Neural cell (in vitro differentiated cells): ENCODE results near the gene MAGEB3. TPM values are rescaled to one million over a fixed set of nuclear protein-coding genes. Genes with fewer than 3 reads are reported as not detected.

ENCODE experiments used
- H2AFZ ChIP-seq: fragments of 200-600, 300-800 bp; sonication (generic), shearing (Covaris generic); 2 replicates; pipeline ENCODE4 v1.6.0; 2014; ENCODE audit warnings: low read depth, mild to moderate bottlenecking, antibody characterized with exemption, low read length, moderate library complexity
- H3F3A ChIP-seq: fragments of 200-600 bp; shearing (Covaris generic); 2 replicates; pipeline ENCODE4 v1.6.1; 2016; ENCODE audit warnings: mild to moderate bottlenecking, moderate library complexity, mixed read lengths, antibody characterized with exemption, low read length; ENCODE audit not compliant: insufficient read depth, poor library complexity, severe bottlenecking
- H3K27ac ChIP-seq: fragments of 200-600, 300-800 bp; sonication (generic), shearing (Covaris generic); 2 replicates; pipeline ENCODE4 v1.5.1; 2014; ENCODE audit warnings: mild to moderate bottlenecking, low read length, moderate library complexity
- H3K27me3 ChIP-seq: fragments of 300-800, 200-600 bp; sonication (generic), shearing (Covaris generic); 2 replicates; pipeline ENCODE4 v1.6.0; 2014; ENCODE audit warnings: mild to moderate bottlenecking, low read depth, low read length, moderate library complexity; ENCODE audit not compliant: insufficient read depth
- H3K36me3 ChIP-seq: fragments of 300-800, 200-600 bp; sonication (generic), shearing (Covaris generic); 2 replicates; pipeline ENCODE4 v1.5.1; 2014; ENCODE audit warnings: mild to moderate bottlenecking, antibody characterized with exemption, low read length, moderate library complexity; ENCODE audit not compliant: insufficient read depth
- H3K4me2 ChIP-seq: fragments of 300-800, 200-600 bp; sonication (generic), shearing (Covaris generic); 2 replicates; pipeline ENCODE4 v1.6.0; 2014; ENCODE audit warnings: mild to moderate bottlenecking, low read length
- H3K4me3 ChIP-seq: fragments of 300-800, 200-600 bp; sonication (generic), shearing (Covaris generic); 2 replicates; pipeline ENCODE4 v1.5.1; 2014; ENCODE audit warnings: mild to moderate bottlenecking, low read length, moderate library complexity
- H3K79me2 ChIP-seq: fragments of 200-600 bp; shearing (Covaris generic); replicated peaks from 2 replicates; pipeline ENCODE4 v1.6.0; 2014; ENCODE audit warnings: mild to moderate bottlenecking, low read length, moderate library complexity; ENCODE audit not compliant: insufficient read depth
- H3K9ac ChIP-seq: fragments of 300-800, 200-600 bp; sonication (generic), shearing (Covaris generic); 2 replicates; pipeline ENCODE4 v1.6.1; 2016; ENCODE audit warnings: mild to moderate bottlenecking, low read length, mixed read lengths
- H3K9me2 ChIP-seq: fragments of 200-600 bp; shearing (Covaris generic); 2 replicates; pipeline ENCODE4 v1.6.1; 2016; ENCODE audit warnings: mild to moderate bottlenecking, low read length, mixed read lengths; ENCODE audit not compliant: insufficient read depth
- H3K9me3 ChIP-seq: fragments of 200-600, 300-800 bp; sonication (generic), shearing (Covaris generic); 2 replicates; pipeline ENCODE4 v1.6.1; 2016; ENCODE audit warnings: mild to moderate bottlenecking, mixed run types, low read length, moderate library complexity, mixed read lengths
- H4K20me1 ChIP-seq: fragments of 200-600 bp; shearing (Covaris generic); 2 replicates; pipeline ENCODE4 v1.6.1; 2016; ENCODE audit warnings: mild to moderate bottlenecking, mixed run types; ENCODE audit not compliant: insufficient read depth
- EP300 ChIP-seq: fragments of 450-650 bp; conservative IDR thresholded peaks from 2 replicates; pipeline ENCODE4 v1.6.1; 2014; ENCODE audit warnings: antibody characterized with exemption, mild to moderate bottlenecking, moderate library complexity; ENCODE audit not compliant: poor library complexity, severe bottlenecking
- EZH2 ChIP-seq: fragments of 200-600, 300-800 bp; shearing (Covaris generic), sonication (generic); IDR thresholded peaks from 2 replicates; pipeline ENCODE4 v1.6.1; 2014; ENCODE audit warnings: antibody characterized with exemption, low read length, borderline replicate concordance, mild to moderate bottlenecking; ENCODE audit not compliant: insufficient read depth, poor library complexity, severe bottlenecking
- MXI1 ChIP-seq: fragments of 450-650 bp; conservative IDR thresholded peaks from 2 replicates; pipeline ENCODE4 v1.6.1; 2014; ENCODE audit warnings: antibody characterized with exemption, mild to moderate bottlenecking; ENCODE audit not compliant: poor library complexity, severe bottlenecking
- POLR2AphosphoS5 ChIP-seq: IDR thresholded peaks from 2 replicates; pipeline ENCODE4 v1.6.1; 2012
- RAD21 ChIP-seq: fragments of 450-650 bp; conservative IDR thresholded peaks from 2 replicates; pipeline ENCODE4 v1.6.1; 2014; ENCODE audit warnings: antibody characterized with exemption, mild to moderate bottlenecking, moderate library complexity
- SMC3 ChIP-seq: fragments of 450-650 bp; conservative IDR thresholded peaks from 2 replicates; pipeline ENCODE4 v1.6.1; 2014; ENCODE audit warnings: antibody characterized with exemption, mild to moderate bottlenecking, moderate library complexity; ENCODE audit not compliant: poor library complexity
- TAF1 ChIP-seq: IDR thresholded peaks from 2 replicates; pipeline ENCODE4 v1.6.1; 2012; ENCODE audit warnings: low read depth
- polyA plus RNA-seq: library from polyadenylated mRNA; depleted of rRNA; stranded (reverse); fragments of >200 nt; gene quantifications from 2 replicates; pipeline ENCODE4 v1.2.3, GENCODE V29; 2014
- TF ChIP-seq, protein P1 (sequence below): fragments of 450-650 bp; IDR thresholded peaks from 2 replicates; pipeline ENCODE4 v1.5.1; 2014; ENCODE audit warnings: antibody characterized with exemption, mild to moderate bottlenecking, moderate library complexity; ENCODE audit not compliant: poor library complexity, severe bottlenecking
- TF ChIP-seq, protein P2 (sequence below): IDR thresholded peaks from 2 replicates; pipeline ENCODE4 v1.6.1; 2012; ENCODE audit warnings: borderline replicate concordance

The MAGEB3 gene
- polyA plus RNA-seq, 1 donor from 2014 or later = not detected

DNA sequence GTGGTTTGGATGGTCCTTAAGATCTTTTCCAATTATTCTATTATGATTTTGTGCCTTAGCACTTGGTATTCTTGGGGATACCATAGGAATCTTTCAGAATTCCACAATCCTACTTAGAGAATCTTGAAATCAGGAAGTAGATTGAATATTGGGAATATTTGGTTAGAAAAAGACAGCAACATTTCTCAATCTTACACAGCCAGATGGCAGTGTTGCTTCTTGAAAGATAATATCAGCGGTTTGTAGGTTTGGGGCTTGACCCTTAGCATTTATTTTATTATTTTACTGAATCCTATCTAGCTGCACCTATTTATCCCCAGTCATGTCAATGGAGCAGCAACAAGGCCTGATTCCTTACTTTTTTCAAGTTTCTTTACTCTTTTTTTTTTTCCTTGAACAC is 45.0 kb downstream of the MAGEB3 start:
- H3K27me3 ChIP-seq = no peaks in the 10 kb centered on the region
- no peak overlapping the region for H3K4me3 ChIP-seq
- no peak overlapping the region for H2AFZ ChIP-seq
- no peaks in the 10 kb centered on the region for H4K20me1 ChIP-seq
- H3K79me2 ChIP-seq = no peaks in the 10 kb centered on the region
- H3K9me2 ChIP-seq = no peaks in the 10 kb centered on the region
- no peak overlapping the region for H3K27ac ChIP-seq
- H3K9ac ChIP-seq = no peak overlapping the region
- TF ChIP-seq POLR2AphosphoS5 (no peak), TAF1 (no peak), SMC3 (peak; percentile 43), MXI1 (no peak), RAD21 (no peak), EP300 (no peak)
- TF ChIP-seq, protein P1, sequence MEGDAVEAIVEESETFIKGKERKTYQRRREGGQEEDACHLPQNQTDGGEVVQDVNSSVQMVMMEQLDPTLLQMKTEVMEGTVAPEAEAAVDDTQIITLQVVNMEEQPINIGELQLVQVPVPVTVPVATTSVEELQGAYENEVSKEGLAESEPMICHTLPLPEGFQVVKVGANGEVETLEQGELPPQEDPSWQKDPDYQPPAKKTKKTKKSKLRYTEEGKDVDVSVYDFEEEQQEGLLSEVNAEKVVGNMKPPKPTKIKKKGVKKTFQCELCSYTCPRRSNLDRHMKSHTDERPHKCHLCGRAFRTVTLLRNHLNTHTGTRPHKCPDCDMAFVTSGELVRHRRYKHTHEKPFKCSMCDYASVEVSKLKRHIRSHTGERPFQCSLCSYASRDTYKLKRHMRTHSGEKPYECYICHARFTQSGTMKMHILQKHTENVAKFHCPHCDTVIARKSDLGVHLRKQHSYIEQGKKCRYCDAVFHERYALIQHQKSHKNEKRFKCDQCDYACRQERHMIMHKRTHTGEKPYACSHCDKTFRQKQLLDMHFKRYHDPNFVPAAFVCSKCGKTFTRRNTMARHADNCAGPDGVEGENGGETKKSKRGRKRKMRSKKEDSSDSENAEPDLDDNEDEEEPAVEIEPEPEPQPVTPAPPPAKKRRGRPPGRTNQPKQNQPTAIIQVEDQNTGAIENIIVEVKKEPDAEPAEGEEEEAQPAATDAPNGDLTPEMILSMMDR = no peak
- TF ChIP-seq, protein P2, sequence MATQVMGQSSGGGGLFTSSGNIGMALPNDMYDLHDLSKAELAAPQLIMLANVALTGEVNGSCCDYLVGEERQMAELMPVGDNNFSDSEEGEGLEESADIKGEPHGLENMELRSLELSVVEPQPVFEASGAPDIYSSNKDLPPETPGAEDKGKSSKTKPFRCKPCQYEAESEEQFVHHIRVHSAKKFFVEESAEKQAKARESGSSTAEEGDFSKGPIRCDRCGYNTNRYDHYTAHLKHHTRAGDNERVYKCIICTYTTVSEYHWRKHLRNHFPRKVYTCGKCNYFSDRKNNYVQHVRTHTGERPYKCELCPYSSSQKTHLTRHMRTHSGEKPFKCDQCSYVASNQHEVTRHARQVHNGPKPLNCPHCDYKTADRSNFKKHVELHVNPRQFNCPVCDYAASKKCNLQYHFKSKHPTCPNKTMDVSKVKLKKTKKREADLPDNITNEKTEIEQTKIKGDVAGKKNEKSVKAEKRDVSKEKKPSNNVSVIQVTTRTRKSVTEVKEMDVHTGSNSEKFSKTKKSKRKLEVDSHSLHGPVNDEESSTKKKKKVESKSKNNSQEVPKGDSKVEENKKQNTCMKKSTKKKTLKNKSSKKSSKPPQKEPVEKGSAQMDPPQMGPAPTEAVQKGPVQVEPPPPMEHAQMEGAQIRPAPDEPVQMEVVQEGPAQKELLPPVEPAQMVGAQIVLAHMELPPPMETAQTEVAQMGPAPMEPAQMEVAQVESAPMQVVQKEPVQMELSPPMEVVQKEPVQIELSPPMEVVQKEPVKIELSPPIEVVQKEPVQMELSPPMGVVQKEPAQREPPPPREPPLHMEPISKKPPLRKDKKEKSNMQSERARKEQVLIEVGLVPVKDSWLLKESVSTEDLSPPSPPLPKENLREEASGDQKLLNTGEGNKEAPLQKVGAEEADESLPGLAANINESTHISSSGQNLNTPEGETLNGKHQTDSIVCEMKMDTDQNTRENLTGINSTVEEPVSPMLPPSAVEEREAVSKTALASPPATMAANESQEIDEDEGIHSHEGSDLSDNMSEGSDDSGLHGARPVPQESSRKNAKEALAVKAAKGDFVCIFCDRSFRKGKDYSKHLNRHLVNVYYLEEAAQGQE = no peak
- H3K9me3 ChIP-seq = no peaks in the 10 kb centered on the region
- no peaks in the 10 kb centered on the region for H3F3A ChIP-seq
- no peak overlapping the region for H3K4me2 ChIP-seq
- H3K36me3 ChIP-seq = no peaks in the 10 kb centered on the region

GRCh38 chrX:30278365-30278764 is 47.9 kb downstream of the MAGEB3 start:
- Histone ChIP-seq H3K36me3 (no peaks in the 10 kb centered on the region), H3K4me2 (no peak overlapping the region), H3K9me2 (no peaks in the 10 kb centered on the region), H2AFZ (no peak overlapping the region), H3K27ac (no peak overlapping the region), H4K20me1 (no peaks in the 10 kb centered on the region), H3K4me3 (no peak overlapping the region), H3K9ac (no peak overlapping the region), H3K9me3 (no peaks in the 10 kb centered on the region), H3K79me2 (no peaks in the 10 kb centered on the region), H3K27me3 (no peaks in the 10 kb centered on the region), H3F3A (no peaks in the 10 kb centered on the region)
- TF ChIP-seq MXI1 = no peak
- TF ChIP-seq RAD21 = no peak
- no peak for TF ChIP-seq POLR2AphosphoS5
- TF ChIP-seq EP300 = no peak
- TF ChIP-seq EZH2 = no peak
- TF ChIP-seq, protein P2 = no peak
- no peak for TF ChIP-seq SMC3
- TF ChIP-seq, protein P1 = no peak
